Vagina (tissue), 2 donors: ENCODE measurements around the gene SCNN1B. TPM values are rescaled to one million over a fixed set of nuclear protein-coding genes. Genes with fewer than 3 reads are reported as not detected.

ENCODE experiments used
- DNase-seq, 2 donors: peaks; one replicate each; pipeline ENCODE4 v3.0.0-alpha.2; 2017; ENCODE audit errors: extremely low spot score in 2 of 2
- H3K27ac ChIP-seq: fragments of 200-600 bp; sonication (generic); one replicate; pipeline ENCODE4 v1.5.1; 2019
- H3K27me3 ChIP-seq: fragments of 200-600 bp; sonication (generic); one replicate; pipeline ENCODE4 v1.5.1; 2019
- H3K36me3 ChIP-seq, 2 donors: fragments of 200-600 bp; sonication (generic); one replicate each; pipeline ENCODE4 v1.5.1; 2017 to 2019
- H3K4me1 ChIP-seq: fragments of 200-600 bp; sonication (generic); one replicate; pipeline ENCODE4 v1.5.1; 2019
- H3K4me3 ChIP-seq, 2 donors: fragments of 200-600 bp; sonication (generic); 1 replicate in 1 of 2; 2 replicates in 1 of 2; pipeline ENCODE4 v1.5.1; 2016 to 2019
- H3K9me3 ChIP-seq: fragments of 200-600 bp; sonication (generic); one replicate; pipeline ENCODE4 v1.5.1; 2019
- CTCF ChIP-seq, 3 experiments: fragments of 450-650 bp in 2 of 3; fragments of 200-600 bp in 1 of 3; sonication (generic) in 1 of 3; IDR thresholded peaks; one replicate each; pipeline ENCODE4 v1.5.1; 2017 to 2019; ENCODE audit warnings: antibody characterized with exemption in 3 of 3, mild to moderate bottlenecking in 2 of 3, moderate library complexity in 2 of 3
- POLR2A ChIP-seq, 2 donors: fragments of 450-650 bp; IDR thresholded peaks; one replicate each; pipeline ENCODE4 v1.6.1; 2017; ENCODE audit warnings: antibody characterized with exemption in 2 of 2, mild to moderate bottlenecking in 2 of 2, moderate library complexity in 2 of 2
- POLR2AphosphoS5 ChIP-seq, 2 donors: sonication (generic); formaldehyde crosslinking; IDR thresholded peaks; one replicate each; pipeline ENCODE4 v1.9.0; 2017; ENCODE audit warnings: antibody characterized with exemption in 2 of 2, mild to moderate bottlenecking in 2 of 2, low read depth in 1 of 2; ENCODE audit not compliant: insufficient read depth in 1 of 2
- intact Hi-C: fragments of 100-400 bp; cut with DNase I; formaldehyde crosslinking; loops from one replicate; pipeline ENCODE4 v1.15.1; 2023
- total RNA-seq: library from RNA; depleted of rRNA; stranded (reverse); fragments of >200 nt; gene quantifications from one replicate; pipeline ENCODE4 v1.2.3, GENCODE V29; 2016

SCNN1B gene
- total RNA-seq, 1 donor from 2014 or later, result 76.9 TPM

- TF ChIP-seq CTCF (IDR thresholded peaks at IDR 0.05) (no peak), POLR2A (IDR thresholded peaks at IDR 0.05) (no peak), POLR2AphosphoS5 (IDR thresholded peaks at IDR 0.05; ENCODE audit: insufficient read depth in 1 of 2, low read depth in 1 of 2) (no peak)
- Histone ChIP-seq H3K27ac (no peak overlapping the region), H3K9me3 (no peaks in the 10 kb centered on the region), H3K36me3 (no peaks in the 10 kb centered on the region), H3K27me3 (no peaks in the 10 kb centered on the region), H3K4me3 (no peak overlapping the region), H3K4me1 (no peaks in the 10 kb centered on the region)
- DNase-seq, result no peak
- intact Hi-C loops, result no loop called here
Observed at GRCh38 chr16:23339787-23340186, 37.7 kb downstream of the SCNN1B start.

GRCh38 chr16:23342083-23342640 lies 40.1 kb downstream of the SCNN1B start:
- intact Hi-C loops, result no loop called here
- H3K4me3 ChIP-seq, result no peak overlapping the region
- DNase-seq, result no peak
- no peaks in the 10 kb centered on the region for H3K9me3 ChIP-seq
- no peaks in the 10 kb centered on the region for H3K27me3 ChIP-seq
- no peak overlapping the region for H3K27ac ChIP-seq
- H3K36me3 ChIP-seq, result no peaks in the 10 kb centered on the region
- TF ChIP-seq POLR2A (IDR thresholded peaks at IDR 0.05) (no peak), CTCF (IDR thresholded peaks at IDR 0.05) (no peak), POLR2AphosphoS5 (IDR thresholded peaks at IDR 0.05; ENCODE audit: insufficient read depth in 1 of 2, low read depth in 1 of 2) (no peak)
- no peaks in the 10 kb centered on the region for H3K4me1 ChIP-seq

GRCh38 chr16:23343643-23344612 lies 41.8 kb downstream of the SCNN1B start:
- H3K27me3 ChIP-seq, result no peaks in the 10 kb centered on the region
- intact Hi-C loops, result no loop called here
- H3K9me3 ChIP-seq, result no peaks in the 10 kb centered on the region
- no peak overlapping the region for H3K4me3 ChIP-seq
- DNase-seq, result no peak
- H3K27ac ChIP-seq, result no peak overlapping the region
- no peaks in the 10 kb centered on the region for H3K4me1 ChIP-seq
- TF ChIP-seq POLR2AphosphoS5 (IDR thresholded peaks at IDR 0.05; ENCODE audit: insufficient read depth in 1 of 2, low read depth in 1 of 2) (no peak), CTCF (IDR thresholded peaks at IDR 0.05) (no peak), POLR2A (IDR thresholded peaks at IDR 0.05) (no peak)
- H3K36me3 ChIP-seq, result no peaks in the 10 kb centered on the region

- Histone ChIP-seq H3K36me3 (no peaks in the 10 kb centered on the region), H3K4me3 (no peak overlapping the region), H3K27me3 (no peaks in the 10 kb centered on the region), H3K27ac (no peak overlapping the region), H3K4me1 (no peaks in the 10 kb centered on the region), H3K9me3 (no peaks in the 10 kb centered on the region)
- TF ChIP-seq POLR2A (IDR thresholded peaks at IDR 0.05) (no peak), CTCF (IDR thresholded peaks at IDR 0.05) (no peak), POLR2AphosphoS5 (IDR thresholded peaks at IDR 0.05; ENCODE audit: insufficient read depth in 1 of 2, low read depth in 1 of 2) (no peak)
- intact Hi-C loops, result no loop called here
- DNase-seq, result no peak
Observed at GRCh38 chr16:23345237-23345636, 43.1 kb downstream of the SCNN1B start.
